MM.1S (cell line): ENCODE results near the gene TMEM270.

Experiments
- DNase-seq: peaks from one replicate; pipeline ENCODE4 v3.0.0-alpha.2; 2015
- H2AFZ ChIP-seq: fragments of 300-600 bp; sonication (generic); 2 replicates; pipeline ENCODE4 v1.6.0; 2016; ENCODE audit warnings: antibody characterized with exemption, low read length
- H3F3A ChIP-seq: fragments of 300-600 bp; sonication (generic); 2 replicates; pipeline ENCODE4 v1.6.1; 2016; ENCODE audit warnings: mild to moderate bottlenecking, antibody characterized with exemption, low read length, moderate library complexity, mixed read lengths; ENCODE audit not compliant: insufficient read depth
- H3K27ac ChIP-seq: fragments of 300-600 bp; sonication (generic); 2 replicates; pipeline ENCODE4 v1.5.1; 2016; ENCODE audit warnings: mild to moderate bottlenecking, low read length
- H3K27me3 ChIP-seq: fragments of 300-600 bp; sonication (generic); replicated peaks from 2 replicates; pipeline ENCODE4 v1.6.0; 2016; ENCODE audit warnings: low read length; ENCODE audit not compliant: insufficient read depth
- H3K36me3 ChIP-seq: fragments of 300-600 bp; sonication (generic); replicated peaks from 2 replicates; pipeline ENCODE4 v1.6.1; 2016; ENCODE audit warnings: mild to moderate bottlenecking, low read length, mixed read lengths; ENCODE audit not compliant: insufficient read depth
- H3K4me1 ChIP-seq: fragments of 300-600 bp; sonication (generic); 2 replicates; pipeline ENCODE4 v1.6.1; 2016; ENCODE audit warnings: low read length, mixed read lengths
- H3K4me2 ChIP-seq: fragments of 300-600 bp; sonication (generic); 2 replicates; pipeline ENCODE4 v1.6.0; 2016; ENCODE audit warnings: low read depth, low read length
- H3K4me3 ChIP-seq: fragments of 300-600 bp; sonication (generic); 2 replicates; pipeline ENCODE4 v1.5.1; 2016; ENCODE audit warnings: low read length, mixed read lengths
- H3K79me2 ChIP-seq: fragments of 300-600 bp; sonication (generic); 2 replicates; pipeline ENCODE4 v1.6.1; 2016; ENCODE audit warnings: mixed run types, low read length, mixed read lengths
- H3K9ac ChIP-seq: fragments of 300-600 bp; sonication (generic); 2 replicates; pipeline ENCODE4 v1.6.1; 2016; ENCODE audit warnings: low read length, mixed read lengths
- H3K9me2 ChIP-seq: fragments of 300-600 bp; sonication (generic); replicated peaks from 2 replicates; pipeline ENCODE4 v1.6.1; 2016; ENCODE audit warnings: mild to moderate bottlenecking, low read length, mixed read lengths; ENCODE audit not compliant: insufficient read depth
- H3K9me3 ChIP-seq: fragments of 300-600 bp; sonication (generic); replicated peaks from 2 replicates; pipeline ENCODE4 v1.6.1; 2016; ENCODE audit warnings: mild to moderate bottlenecking, low read length, mixed read lengths; ENCODE audit not compliant: insufficient read depth
- H4K20me1 ChIP-seq: fragments of 300-600 bp; sonication (generic); 2 replicates; pipeline ENCODE4 v1.6.1; 2016; ENCODE audit warnings: mild to moderate bottlenecking, low read length, moderate library complexity, mixed read lengths; ENCODE audit not compliant: insufficient read depth
- EZH2 ChIP-seq: fragments of 300-600 bp; sonication (generic); optimal IDR thresholded peaks from 2 replicates; pipeline ENCODE3; 2017; ENCODE audit warnings: low read depth, mild to moderate bottlenecking, antibody characterized with exemption, low read length, mixed read lengths
- EZH2phosphoT487 ChIP-seq: fragments of 300-600 bp; sonication (generic); IDR thresholded peaks from 2 replicates; pipeline ENCODE4 v1.6.1; 2018; ENCODE audit warnings: antibody characterized with exemption, low read length
- TF ChIP-seq, protein P1 (sequence below): fragments of 300-600 bp; sonication (generic); IDR thresholded peaks from 2 replicates; pipeline ENCODE4 v1.5.1; 2016; ENCODE audit warnings: antibody characterized with exemption, low read length, mixed read lengths

Gene TMEM270

DNA sequence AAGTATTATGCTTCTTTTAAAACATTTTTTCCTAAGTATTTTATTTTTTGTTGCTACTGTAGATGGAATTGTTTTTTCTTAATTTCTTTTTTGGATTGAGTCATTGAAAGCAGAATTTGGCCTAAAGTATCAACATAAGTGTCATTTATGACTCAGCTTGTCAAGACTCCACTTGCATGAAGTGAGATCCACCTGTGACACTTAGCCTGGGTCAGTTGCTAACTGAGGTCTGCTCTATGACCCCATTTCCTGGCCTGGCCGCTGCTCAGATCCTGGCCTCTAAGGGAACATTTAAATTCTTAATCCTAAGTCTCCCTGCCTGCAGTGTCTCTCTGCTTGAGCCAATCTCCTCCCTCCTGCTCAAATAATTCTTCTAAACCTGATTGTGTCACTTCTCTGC, 35.5 kb downstream of the TMEM270 start:
- H3K4me3 ChIP-seq, result no peak overlapping the region
- no peaks in the 10 kb centered on the region for H3K79me2 ChIP-seq
- no peak overlapping the region for H3K4me2 ChIP-seq
- no peak overlapping the region for H3K27ac ChIP-seq
- no peaks in the 10 kb centered on the region for H3K9me3 ChIP-seq
- TF ChIP-seq, protein P1, sequence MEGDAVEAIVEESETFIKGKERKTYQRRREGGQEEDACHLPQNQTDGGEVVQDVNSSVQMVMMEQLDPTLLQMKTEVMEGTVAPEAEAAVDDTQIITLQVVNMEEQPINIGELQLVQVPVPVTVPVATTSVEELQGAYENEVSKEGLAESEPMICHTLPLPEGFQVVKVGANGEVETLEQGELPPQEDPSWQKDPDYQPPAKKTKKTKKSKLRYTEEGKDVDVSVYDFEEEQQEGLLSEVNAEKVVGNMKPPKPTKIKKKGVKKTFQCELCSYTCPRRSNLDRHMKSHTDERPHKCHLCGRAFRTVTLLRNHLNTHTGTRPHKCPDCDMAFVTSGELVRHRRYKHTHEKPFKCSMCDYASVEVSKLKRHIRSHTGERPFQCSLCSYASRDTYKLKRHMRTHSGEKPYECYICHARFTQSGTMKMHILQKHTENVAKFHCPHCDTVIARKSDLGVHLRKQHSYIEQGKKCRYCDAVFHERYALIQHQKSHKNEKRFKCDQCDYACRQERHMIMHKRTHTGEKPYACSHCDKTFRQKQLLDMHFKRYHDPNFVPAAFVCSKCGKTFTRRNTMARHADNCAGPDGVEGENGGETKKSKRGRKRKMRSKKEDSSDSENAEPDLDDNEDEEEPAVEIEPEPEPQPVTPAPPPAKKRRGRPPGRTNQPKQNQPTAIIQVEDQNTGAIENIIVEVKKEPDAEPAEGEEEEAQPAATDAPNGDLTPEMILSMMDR, result no peak
- TF ChIP-seq EZH2, result no peak
- TF ChIP-seq EZH2phosphoT487, result no peak
- H3K27me3 ChIP-seq, result peaks cover 4% of the 10 kb centered on the region; the same call in 1 of the 2 replicates
- no peaks in the 10 kb centered on the region for H3K36me3 ChIP-seq
- no peak overlapping the region for H2AFZ ChIP-seq
- H3F3A ChIP-seq, result no peaks in the 10 kb centered on the region
- DNase-seq, result no peak
- H3K9ac ChIP-seq, result no peak overlapping the region
- H3K9me2 ChIP-seq, result no peaks in the 10 kb centered on the region
- H3K4me1 ChIP-seq, result no peaks in the 10 kb centered on the region
- no peaks in the 10 kb centered on the region for H4K20me1 ChIP-seq

DNA sequence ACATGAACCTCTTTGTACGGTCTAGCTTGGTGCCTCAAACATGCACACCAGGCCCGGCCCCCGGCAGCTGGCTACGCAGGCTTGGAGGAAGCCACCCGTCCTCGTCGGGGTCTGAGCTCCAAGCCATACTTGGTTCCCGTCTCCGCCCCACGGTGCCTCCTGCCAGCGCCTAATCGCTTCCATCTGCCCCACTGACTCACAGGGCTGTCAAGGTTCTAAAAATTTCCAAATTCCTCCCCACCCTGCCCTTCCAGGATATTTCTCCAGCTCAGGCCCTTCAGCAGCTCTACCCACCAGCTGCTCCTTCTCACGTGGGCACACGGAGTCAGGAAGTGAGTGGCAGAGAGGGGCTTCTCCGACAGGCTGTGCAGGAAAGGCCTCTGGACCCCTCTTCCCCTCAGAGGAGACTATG, 38.8 kb downstream of the TMEM270 start:
- H2AFZ ChIP-seq, result no peak overlapping the region
- TF ChIP-seq EZH2 (no peak), EZH2phosphoT487 (no peak)
- TF ChIP-seq, protein P1, result no peak
- no peaks in the 10 kb centered on the region for H3F3A ChIP-seq
- no peaks in the 10 kb centered on the region for H3K4me1 ChIP-seq
- H3K27ac ChIP-seq, result no peak overlapping the region
- no peaks in the 10 kb centered on the region for H3K9me3 ChIP-seq
- no peak overlapping the region for H3K9ac ChIP-seq
- no peaks in the 10 kb centered on the region for H4K20me1 ChIP-seq
- no peak overlapping the region for H3K4me3 ChIP-seq
- H3K4me2 ChIP-seq, result no peak overlapping the region
- no peak for DNase-seq
- no peaks in the 10 kb centered on the region for H3K36me3 ChIP-seq
- no peaks in the 10 kb centered on the region for H3K9me2 ChIP-seq
- H3K27me3 ChIP-seq, result no peaks in the 10 kb centered on the region; the same call in 1 of the 2 replicates
- no peaks in the 10 kb centered on the region for H3K79me2 ChIP-seq

DNA sequence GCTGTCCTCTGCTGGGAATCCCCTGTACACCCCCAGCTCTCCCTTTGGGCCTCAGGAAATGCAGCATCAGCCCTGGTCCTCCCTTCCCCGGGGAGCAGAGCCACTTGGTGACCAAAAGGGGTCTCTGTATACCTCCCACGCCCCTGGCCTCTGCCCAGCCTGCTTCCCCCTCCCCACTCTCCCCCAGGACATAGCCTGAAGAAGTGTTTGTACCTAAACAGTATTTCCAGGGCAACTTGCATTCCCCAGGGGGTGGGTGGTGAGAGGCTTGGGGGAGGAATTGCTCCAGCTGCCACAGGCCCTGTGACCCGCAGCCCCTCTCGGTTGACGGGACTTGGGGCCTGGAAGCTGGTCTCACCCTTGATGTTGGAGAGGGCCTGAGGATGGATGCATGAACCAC, 39.3 kb downstream of the TMEM270 start:
- no peak overlapping the region for H3K4me2 ChIP-seq
- no peak overlapping the region for H3K4me3 ChIP-seq
- H2AFZ ChIP-seq, result no peak overlapping the region
- no peak for DNase-seq
- H3K36me3 ChIP-seq, result no peaks in the 10 kb centered on the region
- H3K27me3 ChIP-seq, result no peaks in the 10 kb centered on the region; the same call in 1 of the 2 replicates
- H4K20me1 ChIP-seq, result no peaks in the 10 kb centered on the region
- no peaks in the 10 kb centered on the region for H3K9me2 ChIP-seq
- H3K4me1 ChIP-seq, result no peaks in the 10 kb centered on the region
- H3K9me3 ChIP-seq, result no peaks in the 10 kb centered on the region
- TF ChIP-seq, protein P1, result no peak
- H3K9ac ChIP-seq, result no peak overlapping the region
- no peak overlapping the region for H3K27ac ChIP-seq
- no peaks in the 10 kb centered on the region for H3F3A ChIP-seq
- no peaks in the 10 kb centered on the region for H3K79me2 ChIP-seq
